Limb (tissue), 2 donors: ENCODE results near the gene ANAPC15.
A peak's percentile ranks its signal among the peaks of the same experiment; 100 is the strongest.

Experiments used
- DNase-seq, 2 donors: peaks; one replicate each; pipeline ENCODE4 v3.0.0-alpha.2; 2016; ENCODE audit errors: extremely low spot score in 2 of 2

ANAPC15 gene

GRCh38 chr11:72125956-72126355 lies 13.5 kb upstream of the ANAPC15 start:
- no peak for DNase-seq

- DNase-seq, result no peak
These were observed 11.6 kb upstream of the ANAPC15 start for GRCh38 chr11:72124046-72124445.

- no peak for DNase-seq
These were observed 10.7 kb upstream of the ANAPC15 start for GRCh38 chr11:72123117-72123653.

- DNase-seq, result no peak
These were observed 10.1 kb upstream of the ANAPC15 start for GRCh38 chr11:72122607-72123006.

- no peak for DNase-seq
These were observed 8.4 kb upstream of the ANAPC15 start for GRCh38 chr11:72120930-72121329.

GRCh38 chr11:72119198-72119597 lies 6.7 kb upstream of the ANAPC15 start:
- DNase-seq, result no peak

GRCh38 chr11:72116019-72116755 lies 3.7 kb upstream of the ANAPC15 start:
- DNase-seq, result no peak

- DNase-seq, result no peak
These were observed 2.1 kb upstream of the ANAPC15 start for GRCh38 chr11:72114570-72114969.

GRCh38 chr11:72112978-72113808 lies 698 bp upstream of the ANAPC15 start:
- no peak for DNase-seq

- DNase-seq, result no peak
These were observed 974 bp downstream of the ANAPC15 start for GRCh38 chr11:72111300-72112142.

- no peak for DNase-seq
These were observed 6.6 kb downstream of the ANAPC15 start, which contains the start of gene TOMT for GRCh38 chr11:72105888-72106287. TSS of gene TOMT (plus strand) at chr11:72105924. CDS start at chr11:72105952, 28 bp downstream.

- DNase-seq, result no peak
These were observed 8.7 kb downstream of the ANAPC15 start for GRCh38 chr11:72103754-72104167.

- DNase-seq, result peak; percentile 98 to 99
These were observed 9.3 kb downstream of the ANAPC15 start, which contains the start of gene LAMTOR1 for GRCh38 chr11:72102946-72103753. TSS of gene LAMTOR1 (minus strand) at chr11:72103297. CDS start at chr11:72103224, 73 bp downstream.

- DNase-seq, result no peak
These were observed 9.9 kb downstream of the ANAPC15 start for GRCh38 chr11:72102631-72102945.

GRCh38 chr11:72102162-72102561 lies 10.3 kb downstream of the ANAPC15 start:
- no peak for DNase-seq

GRCh38 chr11:72100462-72100861 lies 12.0 kb downstream of the ANAPC15 start:
- no peak for DNase-seq

- no peak for DNase-seq
These were observed 12.5 kb downstream of the ANAPC15 start for GRCh38 chr11:72100009-72100408.

GRCh38 chr11:72098741-72099140 lies 13.8 kb downstream of the ANAPC15 start:
- no peak for DNase-seq

- peak; percentile 26 to 75 for DNase-seq
These were observed 21.2 kb downstream of the ANAPC15 start for GRCh38 chr11:72091292-72091691.

- no peak for DNase-seq
These were observed 24.3 kb downstream of the ANAPC15 start for GRCh38 chr11:72088076-72088808.
